Measurements from ENCODE around the gene ALPK3. TPM values are rescaled to one million over a fixed set of nuclear protein-coding genes. Genes with fewer than 3 reads are reported as not detected.

Gene ALPK3
- total RNA-seq, 1 donor from 2014 or later = 14.0 TPM

DNA sequence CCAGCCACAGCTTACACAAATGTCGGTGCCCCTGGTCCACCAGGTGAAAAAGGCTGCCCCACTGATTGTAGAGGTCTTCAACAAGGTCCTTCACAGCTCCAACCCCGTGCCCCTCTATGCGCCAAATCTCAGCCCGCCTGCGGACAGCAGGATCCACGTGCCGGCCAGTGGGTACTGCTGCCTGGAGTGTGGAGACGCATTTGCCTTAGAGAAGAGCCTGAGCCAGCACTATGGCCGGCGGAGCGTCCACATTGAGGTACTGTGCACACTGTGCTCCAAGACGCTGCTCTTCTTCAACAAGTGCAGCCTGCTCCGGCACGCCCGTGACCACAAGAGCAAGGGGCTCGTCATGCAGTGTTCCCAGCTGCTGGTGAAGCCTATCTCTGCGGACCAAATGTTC is 32.9 kb upstream of the ALPK3 start:
- peak in 1 of 2 donors; percentile 22 for ATAC-seq
- intact Hi-C loops (cut with DNase I) = no loop called here
- peaks cover 16% of the 10 kb centered on the region for H3K4me1 ChIP-seq
- no peak for DNase-seq
- TF ChIP-seq, protein P1, sequence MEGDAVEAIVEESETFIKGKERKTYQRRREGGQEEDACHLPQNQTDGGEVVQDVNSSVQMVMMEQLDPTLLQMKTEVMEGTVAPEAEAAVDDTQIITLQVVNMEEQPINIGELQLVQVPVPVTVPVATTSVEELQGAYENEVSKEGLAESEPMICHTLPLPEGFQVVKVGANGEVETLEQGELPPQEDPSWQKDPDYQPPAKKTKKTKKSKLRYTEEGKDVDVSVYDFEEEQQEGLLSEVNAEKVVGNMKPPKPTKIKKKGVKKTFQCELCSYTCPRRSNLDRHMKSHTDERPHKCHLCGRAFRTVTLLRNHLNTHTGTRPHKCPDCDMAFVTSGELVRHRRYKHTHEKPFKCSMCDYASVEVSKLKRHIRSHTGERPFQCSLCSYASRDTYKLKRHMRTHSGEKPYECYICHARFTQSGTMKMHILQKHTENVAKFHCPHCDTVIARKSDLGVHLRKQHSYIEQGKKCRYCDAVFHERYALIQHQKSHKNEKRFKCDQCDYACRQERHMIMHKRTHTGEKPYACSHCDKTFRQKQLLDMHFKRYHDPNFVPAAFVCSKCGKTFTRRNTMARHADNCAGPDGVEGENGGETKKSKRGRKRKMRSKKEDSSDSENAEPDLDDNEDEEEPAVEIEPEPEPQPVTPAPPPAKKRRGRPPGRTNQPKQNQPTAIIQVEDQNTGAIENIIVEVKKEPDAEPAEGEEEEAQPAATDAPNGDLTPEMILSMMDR (IDR thresholded peaks at IDR 0.05) = no peak
- H3K4me3 ChIP-seq = no peak overlapping the region
- no peaks in the 10 kb centered on the region for H3K9me3 ChIP-seq
- H3K27ac ChIP-seq = no peak overlapping the region
- H3K36me3 ChIP-seq = peaks cover 59% of the 10 kb centered on the region
- H3K27me3 ChIP-seq (ENCODE audit: low read depth) = no peaks in the 10 kb centered on the region

GRCh38 chr15:84785053-84785452 is 32.1 kb upstream of the ALPK3 start:
- H3K4me1 ChIP-seq = peaks cover 16% of the 10 kb centered on the region
- peaks cover 59% of the 10 kb centered on the region for H3K36me3 ChIP-seq
- ATAC-seq (peak in 1 of 2 donors; percentile 33), DNase-seq (no peak)
- no peak overlapping the region for H3K4me3 ChIP-seq
- no peaks in the 10 kb centered on the region for H3K9me3 ChIP-seq
- TF ChIP-seq, protein P1 (IDR thresholded peaks at IDR 0.05) = no peak
- no peak overlapping the region for H3K27ac ChIP-seq
- no peaks in the 10 kb centered on the region for H3K27me3 ChIP-seq (ENCODE audit: low read depth)
- intact Hi-C loops (cut with DNase I) = no loop called here

- Histone ChIP-seq H3K4me3 (no peak overlapping the region), H3K27me3 (ENCODE audit: low read depth) (no peaks in the 10 kb centered on the region), H3K9me3 (no peaks in the 10 kb centered on the region), H3K4me1 (peaks cover 16% of the 10 kb centered on the region), H3K27ac (no peak overlapping the region), H3K36me3 (peaks cover 62% of the 10 kb centered on the region)
- no peak for DNase-seq
- TF ChIP-seq, protein P1 (IDR thresholded peaks at IDR 0.05) = no peak
- no peak for ATAC-seq
- intact Hi-C loops (cut with DNase I) = no loop called here
Observed at GRCh38 chr15:84788500-84788899, 28.7 kb upstream of the ALPK3 start.

- Histone ChIP-seq H3K27ac (no peak overlapping the region), H3K4me1 (peaks cover 16% of the 10 kb centered on the region), H3K9me3 (no peaks in the 10 kb centered on the region), H3K27me3 (ENCODE audit: low read depth) (no peaks in the 10 kb centered on the region), H3K36me3 (peaks cover 57% of the 10 kb centered on the region), H3K4me3 (no peak overlapping the region)
- no peak for ATAC-seq
- TF ChIP-seq, protein P1 (IDR thresholded peaks at IDR 0.05) = no peak
- intact Hi-C loops (cut with DNase I) = no loop called here
- no peak for DNase-seq
Observed at GRCh38 chr15:84789762-84790161, 27.4 kb upstream of the ALPK3 start.

DNA sequence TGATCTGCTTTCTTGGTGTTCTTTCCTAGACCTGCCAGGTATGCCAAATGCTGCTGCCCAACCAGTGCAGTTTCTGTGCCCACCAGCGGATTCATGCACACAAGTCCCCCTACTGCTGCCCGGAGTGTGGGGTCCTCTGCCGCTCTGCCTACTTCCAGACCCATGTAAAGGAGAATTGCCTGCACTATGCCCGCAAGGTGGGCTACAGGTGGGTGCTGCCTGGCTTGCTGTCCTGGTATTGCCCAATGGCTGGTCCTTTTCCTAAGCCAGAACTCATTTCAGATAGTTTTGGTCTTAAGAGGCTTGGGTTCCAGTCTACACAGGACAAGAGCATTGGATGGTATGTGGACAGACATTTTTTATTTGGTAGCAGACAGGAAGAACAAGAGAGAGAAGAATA is 26.5 kb upstream of the ALPK3 start:
- intact Hi-C loops (cut with DNase I) = no loop called here
- Histone ChIP-seq H3K9me3 (no peaks in the 10 kb centered on the region), H3K36me3 (peaks cover 53% of the 10 kb centered on the region), H3K4me1 (peaks cover 16% of the 10 kb centered on the region), H3K27me3 (ENCODE audit: low read depth) (no peaks in the 10 kb centered on the region), H3K27ac (no peak overlapping the region), H3K4me3 (no peak overlapping the region)
- DNase-seq = no peak
- TF ChIP-seq, protein P1 (IDR thresholded peaks at IDR 0.05) = no peak
- no peak for ATAC-seq

GRCh38 chr15:84791763-84792162 is 25.4 kb upstream of the ALPK3 start:
- no peaks in the 10 kb centered on the region for H3K9me3 ChIP-seq
- intact Hi-C loops (cut with DNase I) = no loop called here

More at GRCh38 chr15:84791763-84792162, 25.4 kb upstream of the ALPK3 start:
- TF ChIP-seq, protein P1 (IDR thresholded peaks at IDR 0.05) = no peak
- Histone ChIP-seq H3K27ac (no peak overlapping the region), H3K27me3 (ENCODE audit: low read depth) (no peaks in the 10 kb centered on the region), H3K36me3 (peaks cover 50% of the 10 kb centered on the region), H3K4me3 (no peak overlapping the region), H3K4me1 (peaks cover 16% of the 10 kb centered on the region)
- DNase-seq = no peak
- ATAC-seq = no peak

Measured in lower lobe of right lung (tissue), 2 donors.